DMS 273 treated with DMSO at 0.1 percent for 48 hours (cell line): ENCODE measurements around the gene COL23A1.
A peak's percentile ranks its signal among the peaks of the same experiment; 100 is the strongest.

Experiments
- DNase-seq: peaks from one replicate; lab custom pipeline; 2025; lab: John Stamatoyannopoulos, UW

Gene COL23A1

DNA sequence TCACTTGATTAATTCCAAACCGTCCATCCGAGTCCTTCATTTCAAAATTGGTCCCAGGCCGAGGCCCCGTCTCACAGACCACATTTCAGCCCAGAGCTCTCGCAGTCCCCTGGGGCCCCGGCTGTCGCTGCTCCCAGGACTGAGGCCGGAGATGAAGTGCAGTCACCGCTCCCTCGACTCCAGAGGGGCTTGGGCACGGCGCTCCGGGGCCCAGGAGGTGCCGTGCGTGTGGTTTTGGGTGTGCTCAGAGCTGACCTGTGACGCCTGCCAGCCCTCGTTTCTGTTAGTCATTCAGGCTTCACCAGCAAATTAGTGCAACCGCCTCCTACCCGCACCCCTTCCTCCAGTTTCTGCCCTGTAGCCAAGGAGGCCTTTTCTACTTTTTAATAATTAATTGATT is 308.9 kb downstream of the COL23A1 start:
- no peak for DNase-seq

DNA sequence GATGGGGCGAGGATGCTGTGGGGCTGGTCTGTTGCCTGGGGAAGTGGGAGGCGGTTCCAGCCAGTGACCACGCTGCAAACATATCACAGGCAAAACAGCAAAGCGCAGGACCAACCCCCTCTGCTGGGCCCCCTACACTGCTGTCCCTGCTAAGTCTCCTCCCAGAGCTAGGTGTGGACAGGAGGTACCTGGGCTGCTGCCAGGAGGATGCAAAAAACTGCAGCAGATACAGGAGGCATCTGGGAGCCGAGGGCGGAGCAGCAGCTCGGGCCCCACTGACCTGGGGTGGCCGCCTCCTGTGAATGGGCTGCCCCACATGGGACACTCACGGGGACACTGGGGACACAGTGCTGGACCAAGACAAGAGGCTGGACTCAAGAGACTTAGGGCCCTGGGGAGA is 309.6 kb downstream of the COL23A1 start:
- no peak for DNase-seq

GRCh38 chr5:178279723-178280438 is 310.3 kb downstream of the COL23A1 start:
- peak; percentile 25 for DNase-seq

- no peak for DNase-seq
These were observed 311.0 kb downstream of the COL23A1 start for GRCh38 chr5:178279026-178279722.

- no peak for DNase-seq
These were observed 311.7 kb downstream of the COL23A1 start for GRCh38 chr5:178278358-178279023.

DNA sequence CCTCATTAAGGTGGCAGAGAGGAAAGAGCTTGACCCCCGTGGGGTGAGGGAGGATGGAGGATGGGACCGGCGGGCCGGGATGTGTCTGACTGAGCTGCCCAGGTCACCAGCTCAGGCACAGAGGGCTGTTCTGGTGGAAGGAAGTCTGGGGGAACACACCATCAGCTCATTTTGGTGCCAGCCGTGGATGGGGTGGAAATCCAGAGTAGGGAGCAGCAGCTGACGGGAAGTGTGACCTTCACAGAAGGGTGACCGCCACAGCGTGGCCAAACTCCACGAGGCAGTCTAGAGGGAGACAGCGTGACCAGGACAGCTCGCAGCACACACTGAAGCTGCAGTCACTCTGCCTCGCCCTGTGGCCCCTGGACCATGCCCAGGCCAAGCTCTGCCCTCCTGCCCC is 312.3 kb downstream of the COL23A1 start:
- DNase-seq = no peak

GRCh38 chr5:178277346-178277745 is 312.8 kb downstream of the COL23A1 start:
- DNase-seq = no peak

DNA sequence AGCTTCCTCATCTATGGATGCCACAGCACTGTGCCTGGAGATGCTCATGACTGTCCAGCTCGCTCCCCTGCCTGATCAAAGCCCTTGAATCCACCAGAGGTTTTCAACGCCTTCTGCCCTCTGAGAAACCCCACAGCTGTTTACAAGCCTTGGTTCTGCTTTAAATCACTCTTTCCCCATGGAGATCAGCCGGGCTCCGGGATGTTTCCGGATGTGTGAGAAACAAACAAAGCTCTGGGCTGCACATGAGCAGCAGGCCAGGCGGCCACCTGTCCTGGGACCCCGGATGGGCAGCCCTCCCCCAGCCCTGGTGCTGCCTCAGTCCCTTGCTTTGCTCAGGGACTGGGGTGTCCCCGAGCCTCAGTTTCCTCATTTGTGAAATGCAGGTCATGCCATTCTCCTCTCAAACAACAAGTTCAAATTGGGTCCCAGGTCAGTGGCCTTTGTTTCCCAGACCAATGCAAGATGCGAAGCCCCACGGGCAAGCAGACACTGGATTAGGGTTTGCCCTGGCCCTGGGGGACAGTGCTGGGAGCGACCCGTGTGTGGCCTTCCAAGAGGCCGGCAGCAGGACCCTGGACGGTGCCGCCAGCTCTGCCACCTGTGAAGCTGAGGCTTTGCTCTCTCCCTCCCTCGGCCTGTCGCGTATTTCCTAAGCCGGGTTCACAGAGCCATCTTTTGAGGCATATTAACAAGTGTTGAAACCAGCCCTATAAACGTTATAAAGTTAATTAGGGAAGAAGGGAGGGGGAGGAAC is 315.2 kb downstream of the COL23A1 start:
- no peak for DNase-seq

- no peak for DNase-seq
These were observed 316.3 kb downstream of the COL23A1 start for GRCh38 chr5:178273665-178274541.

DNA sequence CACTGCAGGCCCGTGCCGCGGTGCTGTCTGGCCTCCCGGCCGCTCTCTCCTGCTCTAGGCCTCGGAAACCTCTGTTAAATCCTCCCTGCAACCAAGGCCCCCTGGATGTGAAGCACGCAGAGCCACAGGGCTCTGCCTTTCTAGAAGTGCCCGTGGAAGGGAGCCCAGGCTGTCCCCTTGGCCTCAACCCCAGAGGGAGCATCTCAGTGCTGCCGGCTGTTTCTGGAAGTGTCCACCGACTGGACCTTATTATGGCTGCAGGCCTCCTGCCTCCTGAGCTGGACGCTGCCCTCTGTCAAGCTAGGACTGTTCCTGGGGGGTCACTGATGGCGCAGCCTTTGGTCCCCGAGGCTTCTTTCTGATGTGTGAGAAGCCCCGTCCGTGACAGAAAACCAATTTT is 317.2 kb downstream of the COL23A1 start:
- DNase-seq = no peak

DNA sequence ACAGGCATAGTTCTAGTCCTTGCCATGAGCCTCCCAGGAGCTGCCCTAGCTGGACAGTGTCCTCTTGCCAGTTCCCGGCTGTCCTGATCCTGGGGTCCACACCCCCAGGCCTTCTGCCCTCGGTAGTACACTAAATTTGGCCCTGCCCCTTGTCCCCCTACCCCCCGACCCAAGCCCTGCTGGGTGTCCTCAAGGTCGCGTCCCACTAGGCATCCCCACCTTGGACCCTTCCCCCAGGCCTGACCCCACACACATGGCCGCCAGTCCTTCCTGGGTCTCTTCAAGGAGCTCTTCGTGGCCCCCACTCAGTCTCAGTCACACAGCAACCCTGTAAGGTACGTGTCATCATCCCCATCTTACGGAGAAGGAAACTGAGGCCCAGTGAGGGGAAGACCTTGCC is 317.6 kb downstream of the COL23A1 start:
- DNase-seq = no peak

- no peak for DNase-seq
These were observed 318.3 kb downstream of the COL23A1 start for GRCh38 chr5:178271726-178272479.

- no peak for DNase-seq
These were observed 319.0 kb downstream of the COL23A1 start for GRCh38 chr5:178271231-178271630.

DNA sequence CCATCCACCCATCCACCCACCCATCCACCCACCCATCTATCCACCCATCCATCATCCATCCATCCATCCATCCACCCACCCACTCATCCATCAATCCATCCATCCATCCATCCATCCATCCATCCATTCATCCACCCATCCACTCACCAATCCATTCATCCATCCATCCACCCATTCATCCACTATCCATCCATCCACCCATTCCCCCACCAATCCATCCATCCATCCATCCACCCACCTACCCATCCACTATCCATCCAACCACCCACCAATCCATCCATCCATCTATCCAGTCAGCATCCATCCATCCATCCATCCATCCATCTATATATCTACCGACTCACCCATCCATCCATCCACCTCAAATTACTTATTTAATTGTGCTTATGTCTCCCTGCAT is 320.7 kb downstream of the COL23A1 start:
- DNase-seq = no peak

- no peak for DNase-seq
These were observed 322.3 kb downstream of the COL23A1 start for GRCh38 chr5:178267876-178268275.

DNA sequence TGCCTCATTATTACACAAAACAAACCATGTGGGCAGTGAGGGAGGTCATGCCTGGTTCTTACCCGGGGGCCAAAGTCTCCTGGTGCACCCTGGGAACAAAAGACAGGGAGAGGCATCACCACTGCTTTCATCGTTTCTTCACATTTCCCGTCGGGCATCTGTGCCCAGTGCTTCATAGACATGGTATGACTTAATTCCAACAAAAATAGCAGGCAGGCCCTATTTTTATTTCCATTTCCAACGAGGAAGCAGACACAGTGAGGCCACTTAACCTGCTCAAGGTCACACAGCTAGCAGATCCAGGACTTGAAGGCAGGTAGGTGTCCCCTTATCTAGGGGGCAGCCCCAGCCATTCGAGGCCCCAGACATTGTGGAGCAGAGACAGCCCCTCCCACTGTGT is 322.9 kb downstream of the COL23A1 start:
- no peak for DNase-seq

- DNase-seq = no peak
These were observed 323.6 kb downstream of the COL23A1 start for GRCh38 chr5:178266581-178266980.

GRCh38 chr5:178265746-178266145 is 324.4 kb downstream of the COL23A1 start:
- DNase-seq = no peak

DNA sequence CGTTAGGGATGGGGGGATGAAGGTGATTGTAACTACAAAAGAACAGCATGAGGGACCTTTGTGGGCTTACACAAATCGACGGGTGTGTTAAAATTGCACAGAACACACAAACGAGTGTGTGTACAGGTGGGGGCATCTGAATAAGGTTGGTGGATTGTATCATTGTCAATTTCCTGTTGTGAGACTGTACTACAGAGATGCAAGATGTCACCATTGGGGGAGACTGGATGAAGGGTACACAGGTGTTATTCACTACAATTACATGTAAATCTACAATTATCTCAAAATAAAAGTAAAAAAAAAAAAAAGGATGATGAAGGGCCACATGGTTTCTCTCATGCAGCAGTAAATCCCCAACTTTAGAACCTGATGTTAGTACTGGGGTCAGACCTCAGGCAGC is 326.1 kb downstream of the COL23A1 start:
- DNase-seq = no peak

DNA sequence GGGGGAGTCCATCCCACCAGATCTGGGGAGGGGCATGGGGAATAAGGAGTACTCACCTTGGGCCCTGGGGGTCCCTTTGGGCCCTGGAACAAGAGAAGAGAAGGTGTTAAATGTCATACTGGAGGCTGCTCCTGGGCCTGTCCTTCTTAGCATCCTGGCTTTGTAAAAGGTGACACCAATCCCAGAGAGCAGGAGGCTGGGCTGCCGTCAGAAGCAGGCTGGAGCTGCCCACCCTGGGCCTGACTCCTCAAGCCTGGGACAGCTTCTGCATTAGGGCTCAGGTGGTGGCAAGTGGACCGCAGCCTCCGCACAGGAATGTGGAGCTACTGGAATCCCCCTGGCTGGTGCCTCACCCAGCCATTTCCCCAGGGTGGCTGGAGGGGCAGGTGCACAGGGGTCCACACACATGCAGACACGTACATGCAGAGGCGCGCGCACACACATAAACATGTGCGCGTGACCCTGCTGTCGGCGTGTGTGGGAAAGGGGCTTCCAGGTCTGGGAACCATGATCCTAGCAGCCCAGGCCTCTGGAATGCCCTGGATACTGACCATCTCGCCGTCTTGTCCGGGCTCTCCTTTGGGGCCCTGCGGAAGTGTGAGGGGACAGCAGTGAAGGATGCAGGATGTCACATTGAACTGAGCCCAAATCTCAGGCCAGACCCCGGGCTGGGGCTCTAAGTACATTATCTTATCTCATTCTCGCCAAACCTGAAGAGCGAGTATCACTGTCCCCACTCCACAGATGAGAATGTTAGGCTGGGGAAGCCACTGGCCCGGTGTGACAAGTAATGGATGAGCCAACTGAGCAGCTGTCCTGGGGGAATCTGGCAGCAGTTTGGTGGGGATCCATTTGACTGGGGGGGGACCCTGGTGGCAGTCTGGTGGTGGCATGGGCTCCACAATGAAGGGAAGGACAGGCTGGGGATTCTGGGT is 328.3 kb downstream of the COL23A1 start:
- DNase-seq = no peak
